Fibroblast of mammary gland (primary cell): ENCODE measurements around the gene FEN1.

Experiments used
- DNase-seq: peaks from one replicate; pipeline ENCODE4 v3.0.0-alpha.2; 2010; ENCODE audit warnings: low read depth
- H3K4me3 ChIP-seq: 2 replicates; pipeline ENCODE4 v1.5.1; 2011; ENCODE audit warnings: low read depth, mild to moderate bottlenecking, low read length, moderate library complexity; ENCODE audit not compliant: control insufficient read depth
- TF ChIP-seq, protein P1 (sequence below): conservative IDR thresholded peaks from 2 replicates; pipeline ENCODE4 v1.5.1; 2011; ENCODE audit warnings: low read depth, low read length, inconsistent platforms; ENCODE audit not compliant: control insufficient read depth, insufficient read depth

Gene FEN1

DNA sequence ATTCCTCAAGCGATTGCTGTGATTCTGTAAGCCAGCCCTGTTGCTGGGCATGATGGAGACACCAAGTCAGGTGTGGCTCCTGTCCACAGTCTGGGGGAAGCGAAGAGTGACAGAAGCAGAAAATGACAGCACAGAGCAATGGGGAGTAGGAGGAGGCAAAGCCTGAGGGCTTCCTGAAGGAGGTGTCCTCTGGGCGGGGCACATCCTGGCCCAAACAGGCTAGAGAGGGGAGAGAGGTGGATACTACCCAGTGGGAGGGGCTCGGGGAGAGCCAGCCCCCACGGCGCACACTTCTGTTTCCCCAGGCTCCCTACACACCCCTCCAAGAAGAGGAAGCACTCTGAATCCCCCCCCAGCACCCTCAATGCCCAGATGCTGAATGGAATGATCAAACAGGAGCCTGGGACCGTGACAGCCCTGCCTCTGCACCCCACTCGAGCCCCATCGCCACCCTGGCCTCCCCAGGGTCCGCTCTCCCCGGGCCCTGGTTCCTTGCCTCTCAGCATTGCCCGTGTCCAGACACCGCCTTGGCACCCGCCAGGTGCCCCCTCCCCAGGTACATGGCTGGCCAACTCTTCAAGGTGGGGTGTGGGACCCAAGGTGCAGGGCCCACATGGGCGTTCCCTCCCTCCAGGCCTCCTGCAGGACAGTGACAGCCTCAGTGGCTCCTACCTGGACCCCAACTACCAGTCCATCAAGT is 21.4 kb upstream of the FEN1 start:
- DNase-seq: no peak
- no peak overlapping the region for H3K4me3 ChIP-seq
- TF ChIP-seq, protein P1, sequence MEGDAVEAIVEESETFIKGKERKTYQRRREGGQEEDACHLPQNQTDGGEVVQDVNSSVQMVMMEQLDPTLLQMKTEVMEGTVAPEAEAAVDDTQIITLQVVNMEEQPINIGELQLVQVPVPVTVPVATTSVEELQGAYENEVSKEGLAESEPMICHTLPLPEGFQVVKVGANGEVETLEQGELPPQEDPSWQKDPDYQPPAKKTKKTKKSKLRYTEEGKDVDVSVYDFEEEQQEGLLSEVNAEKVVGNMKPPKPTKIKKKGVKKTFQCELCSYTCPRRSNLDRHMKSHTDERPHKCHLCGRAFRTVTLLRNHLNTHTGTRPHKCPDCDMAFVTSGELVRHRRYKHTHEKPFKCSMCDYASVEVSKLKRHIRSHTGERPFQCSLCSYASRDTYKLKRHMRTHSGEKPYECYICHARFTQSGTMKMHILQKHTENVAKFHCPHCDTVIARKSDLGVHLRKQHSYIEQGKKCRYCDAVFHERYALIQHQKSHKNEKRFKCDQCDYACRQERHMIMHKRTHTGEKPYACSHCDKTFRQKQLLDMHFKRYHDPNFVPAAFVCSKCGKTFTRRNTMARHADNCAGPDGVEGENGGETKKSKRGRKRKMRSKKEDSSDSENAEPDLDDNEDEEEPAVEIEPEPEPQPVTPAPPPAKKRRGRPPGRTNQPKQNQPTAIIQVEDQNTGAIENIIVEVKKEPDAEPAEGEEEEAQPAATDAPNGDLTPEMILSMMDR: no peak

DNA sequence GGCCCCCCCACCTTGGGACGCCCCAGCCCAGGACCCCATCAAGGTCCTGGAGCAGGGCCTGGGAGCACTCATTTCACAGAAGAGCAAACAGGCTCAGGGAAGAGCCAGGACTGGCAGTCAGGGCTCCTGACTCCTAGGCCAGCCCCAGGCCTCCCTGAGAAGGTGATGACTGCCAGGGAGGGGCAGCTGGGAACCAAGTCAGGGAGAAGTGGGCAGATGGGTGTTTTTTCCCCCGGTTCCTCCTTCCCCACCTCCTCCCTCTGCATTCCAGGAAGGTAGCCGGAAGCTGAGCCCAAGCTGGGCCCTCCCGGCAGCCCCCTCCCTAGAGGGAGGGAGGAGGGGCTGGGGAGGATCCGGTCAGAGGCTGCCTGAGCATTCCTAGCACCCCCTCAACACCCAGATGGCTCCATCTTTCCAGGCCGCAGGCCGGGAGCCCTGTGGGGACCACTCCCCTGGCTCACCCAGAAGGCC is 20.7 kb upstream of the FEN1 start:
- no peak for DNase-seq
- TF ChIP-seq, protein P1: no peak
- no peak overlapping the region for H3K4me3 ChIP-seq

DNA sequence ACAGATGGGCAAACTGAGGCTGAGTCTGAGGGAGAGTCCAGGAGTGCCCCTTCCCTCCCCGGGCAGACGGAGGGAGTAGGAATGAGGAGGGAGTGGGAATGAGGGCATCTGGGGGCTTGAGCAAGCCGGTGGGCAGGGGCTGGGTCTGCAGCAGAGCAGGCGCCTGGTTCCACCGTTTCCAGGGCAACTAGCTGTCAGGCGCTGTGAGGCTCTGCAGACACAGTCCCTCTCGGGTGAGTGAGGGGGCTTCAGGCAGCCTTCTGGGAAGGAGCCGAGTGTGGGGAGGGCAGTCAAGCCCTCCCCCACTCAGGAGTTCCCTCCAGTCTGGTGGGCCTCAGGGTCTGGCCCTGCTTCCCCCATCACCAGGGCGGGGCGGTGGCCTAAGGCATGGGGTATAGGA is 19.4 kb upstream of the FEN1 start:
- no peak overlapping the region for H3K4me3 ChIP-seq
- no peak for DNase-seq
- TF ChIP-seq, protein P1: no peak

DNA sequence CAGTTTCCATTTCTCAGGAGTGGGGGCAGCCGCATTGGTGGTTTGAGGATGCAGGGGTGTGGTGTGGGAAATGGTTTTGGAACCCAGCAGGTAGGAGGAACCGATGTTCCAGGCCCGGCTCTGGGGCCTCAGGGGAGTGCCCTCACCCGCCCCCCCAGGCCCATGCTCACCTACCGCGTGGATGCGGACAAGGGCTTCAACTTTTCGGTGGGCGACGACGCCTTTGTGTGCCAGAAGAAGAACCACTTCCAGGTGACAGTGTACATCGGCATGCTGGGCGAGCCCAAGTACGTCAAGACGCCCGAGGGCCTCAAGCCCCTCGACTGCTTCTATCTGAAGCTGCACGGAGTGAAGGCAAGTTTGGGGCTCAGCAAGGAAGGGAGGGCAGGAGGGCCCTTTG is 18.9 kb upstream of the FEN1 start:
- TF ChIP-seq, protein P1: no peak
- DNase-seq: no peak
- H3K4me3 ChIP-seq: no peak overlapping the region

DNA sequence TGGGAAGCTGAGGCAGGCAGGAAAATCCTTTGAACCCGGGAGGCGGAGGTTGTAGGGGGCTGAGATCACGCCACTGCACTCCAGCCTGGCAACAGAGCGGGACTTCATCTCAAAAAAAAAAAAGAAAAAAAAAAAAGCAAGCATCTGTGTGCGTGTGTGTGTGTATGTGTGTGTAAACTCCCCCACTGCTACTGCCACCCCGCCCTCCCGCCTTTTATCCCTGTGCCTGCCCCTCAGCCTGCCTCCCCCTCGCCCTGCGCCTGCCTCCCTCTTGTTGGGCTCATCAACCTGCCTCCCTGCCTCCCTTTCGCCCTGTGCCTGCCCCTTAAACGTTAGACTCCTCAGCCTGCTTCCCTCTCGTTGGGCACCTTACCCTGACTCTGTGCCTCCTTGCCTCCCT is 18.3 kb upstream of the FEN1 start:
- TF ChIP-seq, protein P1: no peak
- no peak overlapping the region for H3K4me3 ChIP-seq
- DNase-seq: no peak

DNA sequence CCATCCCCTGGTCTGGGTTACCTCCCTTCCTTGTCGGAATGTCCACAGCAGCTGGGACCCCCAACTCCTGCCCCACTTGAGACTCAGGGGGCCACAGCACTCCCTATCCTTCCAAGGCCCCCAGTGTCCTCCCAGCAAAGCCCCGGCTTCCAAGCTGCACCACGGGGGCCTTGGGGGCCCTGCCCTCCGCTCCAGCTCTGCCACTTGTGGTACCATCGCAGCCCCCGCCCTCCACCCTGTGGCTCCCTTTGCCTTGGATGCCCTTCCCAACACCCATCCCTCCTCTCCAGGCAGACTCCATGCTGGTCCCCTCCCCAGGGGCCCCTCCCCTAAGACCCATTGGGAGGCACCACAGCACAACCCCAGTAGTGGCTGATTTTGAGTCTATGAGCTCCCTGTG is 17.6 kb upstream of the FEN1 start:
- DNase-seq: no peak
- H3K4me3 ChIP-seq: no peak overlapping the region
- TF ChIP-seq, protein P1: no peak
